OCI-LY1 (cell line): ENCODE results near the gene CCDC110.

ENCODE experiments used
- CTCF ChIP-seq: fragments of 200-600 bp; sonication (generic), shearing (Covaris generic); IDR thresholded peaks from 2 replicates; pipeline ENCODE4 v1.5.1; 2017; ENCODE audit warnings: mild to moderate bottlenecking, antibody characterized with exemption, low read length, moderate library complexity, mixed read lengths
- EZH2 ChIP-seq: fragments of 200-600 bp; sonication (generic), shearing (Covaris generic); IDR thresholded peaks from 2 replicates; pipeline ENCODE4 v1.8.0; 2017; ENCODE audit warnings: borderline replicate concordance, mixed run types, mild to moderate bottlenecking, antibody characterized with exemption, low read length, moderate library complexity, mixed read lengths

GRCh38 chr4:185405296-185405999, 66.1 kb downstream of the CCDC110 start:
- TF ChIP-seq CTCF, result no peak
- TF ChIP-seq EZH2, result no peak
